GM19395 (cell line): Measurements from ENCODE around the gene KLF4.
"Not testable (repeated sequence)": the region's sequence is repeated elsewhere in the genome, so short reads cannot be mapped to it uniquely, and the experiment has no call there.

Experiments used
- ATAC-seq: cut with Tn5 transposase; IDR thresholded peaks from one replicate; pipeline ENCODE4 v1.9.1; 2021; ENCODE audit warnings: mild to moderate bottlenecking, moderate library complexity; ENCODE audit not compliant: unreplicated experiment

KLF4 gene

GRCh38 chr9:107489687-107490605 lies at the start of gene KLF4:
Gene KLF4, minus strand, starts transcription at chr9:107489769. Its CDS starts 597 bp downstream, at chr9:107489172.
- ATAC-seq: peak; percentile 72

- no peak for ATAC-seq
Measured at GRCh38 chr9:107536462-107536861, 46.9 kb upstream of the KLF4 start.

GRCh38 chr9:107534510-107535078 lies 45.0 kb upstream of the KLF4 start:
- no peak for ATAC-seq

GRCh38 chr9:107530679-107531078 lies 41.1 kb upstream of the KLF4 start:
- no peak for ATAC-seq

GRCh38 chr9:107528686-107529085 lies 39.1 kb upstream of the KLF4 start:
- ATAC-seq: no peak

- no peak for ATAC-seq
Measured at GRCh38 chr9:107523539-107523938, 34.0 kb upstream of the KLF4 start.

GRCh38 chr9:107520186-107520585 lies 30.6 kb upstream of the KLF4 start:
- ATAC-seq: no peak

GRCh38 chr9:107518037-107518807 lies 28.7 kb upstream of the KLF4 start:
- no peak for ATAC-seq

GRCh38 chr9:107513464-107514100 lies 24.0 kb upstream of the KLF4 start:
- ATAC-seq: no peak

- ATAC-seq: no peak
Measured at GRCh38 chr9:107504585-107505455, 15.3 kb upstream of the KLF4 start.

- ATAC-seq: no peak
Measured at GRCh38 chr9:107502464-107502863, 12.9 kb upstream of the KLF4 start.

- ATAC-seq: not testable (repeated sequence)
Measured at GRCh38 chr9:107500421-107501200, 11.0 kb upstream of the KLF4 start.

- no peak for ATAC-seq
Measured at GRCh38 chr9:107496976-107497375, 7.4 kb upstream of the KLF4 start.

GRCh38 chr9:107492381-107492970 lies 2.9 kb upstream of the KLF4 start:
- ATAC-seq: no peak

GRCh38 chr9:107491081-107492053 lies 1.8 kb upstream of the KLF4 start:
- ATAC-seq: no peak

- ATAC-seq: not testable (repeated sequence)
Measured at GRCh38 chr9:107490606-107490970, 1.0 kb upstream of the KLF4 start.

- peak; percentile 38 for ATAC-seq
Measured at GRCh38 chr9:107489144-107489673, 360 bp downstream of the KLF4 start.
